ENCODE results near the gene SMDT1.
"Not testable (repeated sequence)": the region's sequence is repeated elsewhere in the genome, so short reads cannot be mapped to it uniquely, and the experiment has no call there.

SMDT1 gene

DNA sequence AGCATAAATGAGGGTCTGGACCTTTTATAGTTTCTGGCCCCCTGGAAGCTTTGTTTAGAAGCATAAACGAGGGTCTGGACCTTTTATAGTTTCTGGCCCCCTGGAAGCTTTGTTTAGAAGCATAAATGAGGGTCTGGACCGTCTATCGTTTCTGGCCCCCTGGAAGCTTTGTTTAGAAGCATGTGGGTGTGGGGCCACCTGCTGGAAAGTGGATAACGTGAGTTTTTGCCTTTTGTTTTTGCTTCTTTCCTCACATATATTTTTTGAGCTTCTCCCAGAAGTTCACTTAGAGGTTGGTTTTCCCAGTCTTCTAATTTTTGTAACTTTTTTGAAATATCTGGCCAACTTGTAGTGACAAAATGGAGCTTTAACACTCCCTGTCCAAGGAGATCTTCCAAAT is 33.3 kb downstream of the SMDT1 start:
- not testable (repeated sequence) for FAIRE-seq

DNA sequence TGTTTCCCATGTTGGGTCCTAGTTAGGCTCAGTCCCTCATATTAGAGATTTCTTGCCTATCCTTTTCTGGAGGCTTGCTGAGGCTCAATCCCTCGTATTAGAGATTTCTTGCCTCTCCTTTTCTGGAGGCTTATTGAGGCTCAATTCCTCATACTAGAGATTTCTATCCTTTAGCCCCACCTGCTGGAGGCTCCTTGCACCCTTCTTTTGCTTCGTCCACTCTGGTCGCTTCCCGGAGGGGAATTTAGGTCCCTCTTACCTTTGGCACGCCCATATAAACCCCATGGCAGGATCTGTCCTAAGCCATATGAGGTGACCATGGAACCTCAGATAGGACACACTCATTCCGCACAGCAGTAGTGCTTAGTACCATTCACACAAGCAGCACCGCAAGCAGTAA is 35.2 kb downstream of the SMDT1 start:
- FAIRE-seq, result no peak

DNA sequence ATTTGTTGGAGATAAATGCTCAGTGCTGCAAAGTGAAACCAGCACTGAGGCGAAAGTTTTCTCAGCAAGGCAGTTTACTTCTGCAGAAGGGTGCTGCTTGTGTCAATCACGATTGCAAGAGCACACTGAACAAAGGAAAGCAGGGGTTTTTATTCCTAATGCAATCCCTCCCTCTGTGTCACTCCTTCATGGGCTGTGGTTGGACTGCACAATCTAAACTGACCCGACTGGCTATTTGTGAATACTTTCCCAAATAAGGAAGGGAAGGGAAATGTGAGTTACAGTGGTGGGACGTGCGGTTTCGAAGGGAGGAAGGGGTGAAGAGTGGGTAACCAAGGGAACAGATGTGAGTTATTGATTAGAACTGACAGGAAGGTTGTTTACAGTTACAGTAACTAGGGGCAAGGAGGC is 35.9 kb downstream of the SMDT1 start:
- FAIRE-seq, result not testable (repeated sequence)

DNA sequence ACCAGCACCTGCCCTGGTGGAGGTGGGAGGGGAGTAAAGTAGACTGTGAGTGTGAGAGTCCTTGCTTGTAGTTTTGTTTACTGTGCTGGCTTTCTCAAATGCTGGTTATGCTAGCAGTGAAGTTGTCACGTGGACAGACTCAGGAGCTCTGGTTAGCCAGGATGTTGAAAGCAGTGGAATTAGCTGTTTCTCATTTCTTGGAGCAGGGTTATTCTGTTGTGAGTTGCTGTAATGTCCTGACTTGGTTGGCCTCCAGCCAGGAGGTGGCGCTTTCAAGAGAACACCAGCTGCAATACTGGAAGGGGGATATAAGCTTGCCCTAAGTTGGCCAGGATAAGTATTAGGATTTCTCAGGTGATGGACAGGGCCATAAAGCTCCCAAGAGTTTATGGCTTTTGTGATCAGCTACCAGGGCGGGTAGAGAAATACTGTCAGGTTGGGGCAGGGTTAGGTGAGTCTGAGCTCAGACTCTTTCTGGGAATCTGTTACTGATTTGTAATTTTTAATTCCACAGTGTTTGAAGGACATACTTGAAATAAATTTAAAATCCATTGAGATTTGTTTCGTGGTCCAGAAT is 37.4 kb downstream of the SMDT1 start:
- FAIRE-seq, result no peak

DNA sequence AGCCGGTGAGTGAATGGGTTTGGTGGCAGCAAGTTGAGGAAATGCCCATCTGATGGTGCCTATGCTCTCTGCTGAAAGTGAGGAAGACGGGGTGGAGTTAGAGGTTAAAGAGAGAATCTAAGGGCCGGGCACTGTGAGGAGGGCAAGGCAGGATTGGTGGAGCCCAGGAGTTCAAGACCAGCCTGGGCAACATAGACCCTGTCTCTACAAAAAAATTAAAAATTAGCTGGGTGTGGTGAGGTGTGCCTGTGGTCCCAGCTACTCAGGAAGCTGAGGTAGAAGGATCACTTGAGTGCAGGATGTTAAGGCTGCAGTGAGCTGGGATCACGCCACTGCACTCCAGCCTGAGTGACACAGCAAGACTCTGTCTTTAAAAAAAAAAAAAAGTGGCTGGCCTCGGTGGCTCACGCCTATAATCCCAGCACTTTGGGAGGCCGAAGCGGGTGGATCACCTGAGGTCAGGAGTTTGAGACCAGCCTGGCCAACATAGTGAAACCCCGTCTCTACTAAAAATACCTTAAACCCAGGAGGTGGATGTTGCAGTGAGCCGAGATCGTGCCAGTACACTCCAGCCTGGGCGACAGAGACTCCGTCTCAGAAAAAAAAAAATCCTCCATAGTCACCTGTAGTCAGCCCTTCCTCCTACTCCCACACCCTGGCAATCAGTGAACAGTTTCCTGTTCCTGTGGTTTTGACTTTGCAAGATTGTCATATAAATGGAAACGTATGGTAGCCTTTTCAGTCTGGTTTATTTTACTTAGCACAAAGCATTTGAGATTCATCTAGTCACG is 40.9 kb downstream of the SMDT1 start:
- FAIRE-seq, result not testable (repeated sequence)

DNA sequence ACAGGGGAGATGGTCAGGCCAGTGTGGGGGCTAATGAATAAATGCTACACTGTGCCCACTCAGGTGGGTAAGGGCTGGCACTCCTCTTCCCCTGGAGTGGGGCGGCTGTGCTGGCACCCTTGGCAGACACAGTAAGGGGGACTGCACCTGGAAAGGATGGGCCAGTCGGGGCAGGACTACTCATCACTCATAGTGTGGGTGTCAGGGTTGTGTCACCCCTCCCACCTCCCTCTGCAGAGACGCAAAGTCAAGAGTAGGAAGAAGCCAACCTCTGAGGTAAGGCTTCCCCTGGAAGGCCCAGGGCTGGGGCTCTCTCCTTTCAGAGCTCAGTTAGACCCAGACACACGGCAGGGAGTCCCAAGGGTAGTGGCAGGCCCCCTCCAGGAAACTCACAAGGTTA is 44.0 kb downstream of the SMDT1 start:
- not testable (repeated sequence) for FAIRE-seq

DNA sequence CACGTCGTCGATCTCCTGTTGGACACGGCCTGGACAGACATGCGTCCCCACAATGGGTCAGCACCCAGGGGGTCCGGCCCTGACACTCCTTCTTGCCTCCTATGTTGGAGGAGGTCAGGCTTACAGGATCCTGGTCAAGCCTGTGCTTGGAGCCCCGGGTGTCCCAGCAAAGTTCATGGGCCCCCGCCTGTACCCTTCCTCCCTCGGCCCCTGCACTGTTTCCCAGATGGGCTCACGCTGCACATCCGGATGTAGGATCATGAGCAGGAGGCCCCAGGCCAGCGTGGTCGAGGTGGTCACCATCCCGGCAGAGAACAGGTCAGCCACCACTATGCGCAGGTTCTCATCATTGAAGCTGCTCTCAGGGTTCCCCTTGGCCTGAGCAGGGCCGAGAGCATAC is 48.1 kb downstream of the SMDT1 start:
- FAIRE-seq, result no peak

DNA sequence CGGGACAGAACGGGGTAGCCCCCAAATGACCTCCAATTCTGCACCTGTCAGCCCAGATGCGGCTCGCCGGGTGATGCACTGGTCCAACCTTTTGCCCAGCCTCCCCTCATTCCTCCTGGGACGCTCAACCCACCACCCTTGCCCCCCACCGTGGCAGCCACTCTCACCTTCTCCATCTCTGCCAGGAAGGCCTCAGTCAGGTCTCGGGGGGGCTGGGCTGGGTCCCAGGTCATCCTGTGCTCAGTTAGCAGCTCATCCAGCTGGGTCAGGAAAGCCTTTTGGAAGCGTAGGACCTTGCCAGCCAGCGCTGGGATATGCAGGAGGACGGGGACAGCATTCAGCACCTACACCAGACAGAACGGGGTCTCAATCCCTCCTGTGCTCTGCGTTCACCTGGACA is 48.5 kb downstream of the SMDT1 start:
- not testable (repeated sequence) for FAIRE-seq

DNA sequence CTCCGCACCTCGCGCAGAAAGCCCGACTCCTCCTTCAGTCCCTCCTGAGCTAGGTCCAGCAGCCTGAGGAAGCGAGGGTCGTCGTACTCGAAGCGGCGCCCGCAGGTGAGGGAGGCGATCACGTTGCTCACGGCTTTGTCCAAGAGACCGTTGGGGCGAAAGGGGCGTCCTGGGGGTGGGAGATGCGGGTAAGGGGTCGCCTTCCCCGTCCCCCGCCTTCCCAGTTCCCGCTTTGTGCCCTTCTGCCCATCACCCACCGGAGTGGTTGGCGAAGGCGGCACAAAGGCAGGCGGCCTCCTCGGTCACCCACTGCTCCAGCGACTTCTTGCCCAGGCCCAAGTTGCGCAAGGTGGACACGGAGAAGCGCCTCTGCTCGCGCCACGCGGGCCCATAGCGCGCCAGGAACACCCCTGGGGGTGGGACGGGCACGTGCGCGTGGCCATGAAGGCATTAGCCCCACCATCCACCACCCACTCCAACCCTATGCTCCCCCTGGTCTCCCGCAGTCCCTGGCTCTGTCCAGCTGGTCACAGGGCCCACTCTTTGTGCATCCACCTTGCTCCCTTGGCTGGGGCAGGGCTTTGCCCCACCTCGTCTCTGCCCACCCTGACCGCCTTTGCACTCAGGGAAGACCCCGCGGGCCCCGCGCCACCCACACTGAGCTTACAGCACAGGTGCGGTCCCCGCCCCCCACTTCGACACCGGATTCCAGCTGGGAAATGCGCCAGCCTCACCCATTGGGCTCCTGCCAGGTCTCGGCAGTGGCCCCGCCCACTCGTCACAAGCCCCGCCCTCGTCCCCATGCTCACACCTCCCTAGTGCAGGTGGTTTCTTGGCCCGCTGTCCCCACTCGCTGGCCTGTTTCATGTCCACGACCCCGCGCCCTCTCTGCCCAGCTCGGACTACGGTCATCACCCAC is 49.5 kb downstream of the SMDT1 start:
- FAIRE-seq, result not testable (repeated sequence)

DNA sequence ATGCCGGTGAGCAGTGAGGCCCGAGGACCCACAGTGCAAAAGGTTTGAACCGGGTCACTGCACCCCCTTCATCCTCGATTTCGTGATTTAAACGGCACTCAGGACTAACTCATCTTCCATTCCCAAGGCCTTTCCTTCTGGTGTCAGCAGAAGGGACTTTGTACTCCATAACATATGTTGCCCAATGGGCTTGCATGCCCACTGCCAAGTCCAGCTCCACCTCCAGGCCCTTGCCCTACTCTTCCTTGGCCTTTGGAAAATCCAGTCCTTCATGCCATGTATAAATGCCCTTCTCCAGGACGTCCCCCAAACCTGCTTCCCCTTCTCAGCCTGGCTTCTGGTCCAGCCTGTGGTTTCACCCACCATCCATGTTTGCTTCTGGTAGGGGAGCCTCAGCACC is 50.7 kb downstream of the SMDT1 start:
- FAIRE-seq, result not testable (repeated sequence)

DNA sequence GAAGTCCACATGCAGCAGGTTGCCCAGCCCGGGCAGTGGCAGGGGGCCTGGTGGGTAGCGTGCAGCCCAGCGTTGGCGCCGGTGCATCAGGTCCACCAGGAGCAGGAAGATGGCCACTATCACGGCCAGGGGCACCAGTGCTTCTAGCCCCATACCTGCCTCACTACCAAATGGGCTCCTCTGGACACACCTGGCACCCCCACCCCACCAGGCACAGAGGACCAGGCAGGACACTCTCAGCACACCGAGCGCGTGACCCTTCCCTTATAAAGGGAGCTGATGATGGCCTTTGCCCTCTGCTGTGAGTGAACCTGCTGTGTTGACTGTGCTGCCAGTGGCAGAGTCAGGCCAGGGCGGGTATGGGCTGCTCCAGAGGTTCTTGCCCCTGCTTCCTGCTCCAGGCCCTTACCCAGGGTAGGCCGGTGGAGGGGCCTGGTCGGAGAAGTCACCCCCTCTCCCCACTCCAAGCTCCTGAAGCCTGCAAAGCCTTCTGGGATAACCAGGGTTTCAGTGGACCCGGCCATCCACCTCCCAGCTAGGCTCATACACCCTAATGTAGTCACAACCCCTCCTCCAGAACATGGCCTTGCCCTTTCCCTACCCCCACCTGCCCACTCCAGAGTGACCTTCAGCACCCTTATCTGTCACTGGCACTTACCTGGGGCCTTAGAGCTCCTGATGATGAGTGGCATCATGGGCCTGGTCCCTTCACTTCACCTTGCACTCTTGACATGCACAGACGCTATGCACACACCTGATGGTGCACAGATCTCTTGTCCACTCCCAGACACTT is 51.3 kb downstream of the SMDT1 start, which contains the start of gene CYP2D6:
TSS of gene CYP2D6 (minus strand) at position 172 of the 793 bp plus-strand sequence. CDS start at position 153, 19 bp downstream.
- not testable (repeated sequence) for FAIRE-seq

DNA sequence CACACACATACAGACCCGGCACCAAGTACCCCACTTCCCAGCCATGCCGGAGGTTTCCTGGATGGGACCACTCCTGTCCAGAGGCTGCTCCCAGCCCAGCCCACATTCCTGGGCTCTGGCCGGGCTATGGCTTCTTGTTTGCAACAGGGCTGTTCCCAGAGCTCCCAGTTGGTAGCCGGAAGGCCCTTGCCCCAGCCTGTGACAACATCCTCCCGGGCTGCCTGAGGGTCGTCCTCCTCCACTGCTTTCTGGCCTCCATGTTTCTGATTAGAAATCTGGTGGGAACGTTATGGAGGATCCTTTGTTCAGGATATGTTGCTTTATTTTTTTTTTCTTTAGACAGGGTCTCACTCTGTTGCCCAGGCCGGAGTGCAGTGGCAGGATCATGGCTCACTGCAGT is 52.1 kb downstream of the SMDT1 start:
- no peak for FAIRE-seq

DNA sequence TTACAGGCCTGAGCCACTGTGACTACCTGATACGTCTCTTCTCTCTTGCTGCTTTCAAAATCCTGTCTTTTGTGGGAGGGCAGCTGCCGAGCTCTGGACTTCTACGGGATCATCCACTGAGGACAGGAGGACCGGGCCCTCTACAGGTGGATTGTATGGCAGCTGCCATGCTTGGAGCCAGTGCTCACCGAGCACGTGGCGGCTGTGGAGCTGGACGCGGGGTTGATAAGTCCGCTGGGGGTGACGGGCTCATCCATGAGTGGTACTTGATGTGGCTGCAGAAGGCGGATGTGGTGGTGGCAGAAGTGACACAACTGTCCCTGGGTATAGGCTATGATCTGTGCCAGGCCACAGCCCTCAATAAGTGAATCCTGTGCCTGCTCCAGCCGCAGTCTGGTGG is 53.0 kb downstream of the SMDT1 start:
- FAIRE-seq, result no peak

Data from colon (tissue), 2 donors.